ENCODE results near the gene ARPP19. TPM values are rescaled to one million over a fixed set of nuclear protein-coding genes. Genes with fewer than 3 reads are reported as not detected.

Gene ARPP19
- total RNA-seq, 1 donor from 2014 or later, result 220 TPM

DNA sequence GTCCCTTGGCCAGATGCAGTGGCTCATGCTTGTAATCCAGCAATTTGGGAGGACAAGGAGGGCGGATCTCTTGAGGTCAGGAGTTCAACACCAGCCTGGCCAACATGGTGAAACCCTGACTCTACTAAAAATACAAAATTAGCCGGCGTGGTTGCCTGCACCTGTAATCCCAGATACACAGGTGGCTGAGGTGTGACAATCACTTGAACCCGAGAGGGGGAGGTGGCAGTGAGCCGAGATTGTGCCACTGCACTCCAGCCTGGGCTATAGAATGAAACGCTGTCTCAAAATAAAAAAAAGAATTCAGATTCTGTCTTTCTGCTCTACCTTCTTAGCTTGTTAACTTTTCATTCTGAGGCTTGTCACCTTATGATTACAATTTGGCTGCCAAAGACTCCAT is 62.3 kb downstream of the ARPP19 start:
- no peaks in the 10 kb centered on the region for H3K36me3 Mint-ChIP-seq (ENCODE audit: low read depth, unreplicated experiment)
- no peak overlapping the region for H3K4me3 Mint-ChIP-seq (ENCODE audit: unreplicated experiment)
- H3K4me1 Mint-ChIP-seq (ENCODE audit: unreplicated experiment), result no peaks in the 10 kb centered on the region
- H3K27ac Mint-ChIP-seq (ENCODE audit: unreplicated experiment), result no peak overlapping the region
- TF ChIP-seq, protein P1, sequence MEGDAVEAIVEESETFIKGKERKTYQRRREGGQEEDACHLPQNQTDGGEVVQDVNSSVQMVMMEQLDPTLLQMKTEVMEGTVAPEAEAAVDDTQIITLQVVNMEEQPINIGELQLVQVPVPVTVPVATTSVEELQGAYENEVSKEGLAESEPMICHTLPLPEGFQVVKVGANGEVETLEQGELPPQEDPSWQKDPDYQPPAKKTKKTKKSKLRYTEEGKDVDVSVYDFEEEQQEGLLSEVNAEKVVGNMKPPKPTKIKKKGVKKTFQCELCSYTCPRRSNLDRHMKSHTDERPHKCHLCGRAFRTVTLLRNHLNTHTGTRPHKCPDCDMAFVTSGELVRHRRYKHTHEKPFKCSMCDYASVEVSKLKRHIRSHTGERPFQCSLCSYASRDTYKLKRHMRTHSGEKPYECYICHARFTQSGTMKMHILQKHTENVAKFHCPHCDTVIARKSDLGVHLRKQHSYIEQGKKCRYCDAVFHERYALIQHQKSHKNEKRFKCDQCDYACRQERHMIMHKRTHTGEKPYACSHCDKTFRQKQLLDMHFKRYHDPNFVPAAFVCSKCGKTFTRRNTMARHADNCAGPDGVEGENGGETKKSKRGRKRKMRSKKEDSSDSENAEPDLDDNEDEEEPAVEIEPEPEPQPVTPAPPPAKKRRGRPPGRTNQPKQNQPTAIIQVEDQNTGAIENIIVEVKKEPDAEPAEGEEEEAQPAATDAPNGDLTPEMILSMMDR (IDR thresholded peaks at IDR 0.05; ENCODE audit: unreplicated experiment), result no peak
- no peak for DNase-seq (ENCODE audit: low spot score)
- no peaks in the 10 kb centered on the region for H3K9me3 Mint-ChIP-seq (ENCODE audit: unreplicated experiment)
- no peaks in the 10 kb centered on the region for H3K27me3 Mint-ChIP-seq (ENCODE audit: unreplicated experiment)

GRCh38 chr15:52505151-52505550 is 63.7 kb downstream of the ARPP19 start:
- TF ChIP-seq, protein P1 (IDR thresholded peaks at IDR 0.05; ENCODE audit: unreplicated experiment), result no peak
- no peak overlapping the region for H3K4me3 Mint-ChIP-seq (ENCODE audit: unreplicated experiment)
- H3K27ac Mint-ChIP-seq (ENCODE audit: unreplicated experiment), result no peak overlapping the region
- H3K27me3 Mint-ChIP-seq (ENCODE audit: unreplicated experiment), result no peaks in the 10 kb centered on the region
- no peaks in the 10 kb centered on the region for H3K9me3 Mint-ChIP-seq (ENCODE audit: unreplicated experiment)
- DNase-seq (ENCODE audit: low spot score), result no peak
- no peaks in the 10 kb centered on the region for H3K4me1 Mint-ChIP-seq (ENCODE audit: unreplicated experiment)
- H3K36me3 Mint-ChIP-seq (ENCODE audit: low read depth, unreplicated experiment), result no peaks in the 10 kb centered on the region

- no peaks in the 10 kb centered on the region for H3K9me3 Mint-ChIP-seq (ENCODE audit: unreplicated experiment)
- TF ChIP-seq, protein P1 (IDR thresholded peaks at IDR 0.05; ENCODE audit: unreplicated experiment), result no peak
- no peaks in the 10 kb centered on the region for H3K36me3 Mint-ChIP-seq (ENCODE audit: low read depth, unreplicated experiment)
- no peak overlapping the region for H3K27ac Mint-ChIP-seq (ENCODE audit: unreplicated experiment)
- H3K27me3 Mint-ChIP-seq (ENCODE audit: unreplicated experiment), result no peaks in the 10 kb centered on the region
- H3K4me1 Mint-ChIP-seq (ENCODE audit: unreplicated experiment), result no peaks in the 10 kb centered on the region
- no peak overlapping the region for H3K4me3 Mint-ChIP-seq (ENCODE audit: unreplicated experiment)
- no peak for DNase-seq (ENCODE audit: low spot score)
Measured at GRCh38 chr15:52503788-52504496, 64.9 kb downstream of the ARPP19 start.

GRCh38 chr15:52502608-52503007 is 66.2 kb downstream of the ARPP19 start:
- Mint-ChIP-seq H3K27ac (ENCODE audit: unreplicated experiment) (no peak overlapping the region), H3K4me3 (ENCODE audit: unreplicated experiment) (no peak overlapping the region), H3K36me3 (ENCODE audit: low read depth, unreplicated experiment) (no peaks in the 10 kb centered on the region), H3K9me3 (ENCODE audit: unreplicated experiment) (no peaks in the 10 kb centered on the region), H3K4me1 (ENCODE audit: unreplicated experiment) (no peaks in the 10 kb centered on the region), H3K27me3 (ENCODE audit: unreplicated experiment) (no peaks in the 10 kb centered on the region)
- DNase-seq (ENCODE audit: low spot score), result no peak
- TF ChIP-seq, protein P1 (IDR thresholded peaks at IDR 0.05; ENCODE audit: unreplicated experiment), result no peak

DNA sequence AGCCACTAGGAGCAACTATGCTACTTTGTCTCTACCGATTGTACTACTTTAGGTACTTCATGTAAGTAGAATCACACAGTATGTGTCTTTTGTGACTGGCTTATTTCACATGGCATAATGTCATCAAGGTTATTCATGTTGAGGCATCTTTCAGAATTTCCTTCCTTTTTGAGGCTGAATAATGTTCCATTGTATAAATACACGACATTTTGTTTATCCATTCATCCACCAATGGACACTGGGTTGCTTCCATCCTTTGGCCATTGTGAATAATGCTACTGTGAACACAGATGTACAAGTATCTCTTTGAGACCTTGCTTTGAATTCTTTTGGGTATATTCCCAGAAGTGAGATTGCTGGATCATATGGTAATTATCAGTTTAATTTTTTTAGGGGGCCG is 69.3 kb downstream of the ARPP19 start:
- Mint-ChIP-seq H3K4me1 (ENCODE audit: unreplicated experiment) (no peaks in the 10 kb centered on the region), H3K36me3 (ENCODE audit: low read depth, unreplicated experiment) (no peaks in the 10 kb centered on the region), H3K27me3 (ENCODE audit: unreplicated experiment) (no peaks in the 10 kb centered on the region), H3K9me3 (ENCODE audit: unreplicated experiment) (no peaks in the 10 kb centered on the region), H3K27ac (ENCODE audit: unreplicated experiment) (no peak overlapping the region), H3K4me3 (ENCODE audit: unreplicated experiment) (no peak overlapping the region)
- DNase-seq (ENCODE audit: low spot score), result no peak
- TF ChIP-seq, protein P1 (IDR thresholded peaks at IDR 0.05; ENCODE audit: unreplicated experiment), result no peak
